ENCODE measurements around the gene LRP2.
A peak's percentile ranks its signal among the peaks of the same experiment; 100 is the strongest.
"Not testable (repeated sequence)": the region's sequence is repeated elsewhere in the genome, so short reads cannot be mapped to it uniquely, and the experiment has no call there.

The LRP2 gene

GRCh38 chr2:169362118-169362893 is at the start of gene LRP2:
LRP2 (minus strand) TSS chr2:169362534; CDS start chr2:169362399, 135 bp downstream.
- peak in 39 of 42 donors; percentile 4 to 72 (median 46) for DNase-seq

DNA sequence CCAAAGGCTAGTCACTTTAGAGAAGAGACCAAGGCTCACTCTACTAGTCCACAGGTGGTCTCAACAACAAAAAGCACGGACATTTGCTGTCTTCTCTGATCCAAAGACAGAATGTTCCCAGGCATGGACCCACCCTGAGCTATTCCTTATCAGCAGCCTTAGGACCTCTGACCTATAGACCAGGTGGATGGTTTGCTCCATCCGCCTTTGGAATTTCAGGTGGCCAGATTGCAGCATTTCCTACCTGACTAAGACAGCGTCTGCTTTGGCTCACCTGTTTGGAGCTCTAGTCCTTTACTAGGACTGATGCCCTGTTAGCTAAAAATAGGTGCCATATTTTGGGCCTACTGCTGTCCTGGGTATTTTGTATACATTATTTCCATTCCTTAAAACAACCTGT is 44.6 kb upstream of the LRP2 start:
- intact Hi-C loops (cut with DNase I) = no loop called here
- DNase-seq = no peak

More at GRCh38 chr2:169362118-169362893, at the start of gene LRP2:
- intact Hi-C loops (cut with DNase I) = no loop called here

- not testable (repeated sequence) for DNase-seq
- intact Hi-C loops (cut with DNase I) = loop anchor here (10.0 kb wide), 1 partner anchor 295 kb away; no protein-coding TSS in a partner anchor
These were observed 37.2 kb upstream of the LRP2 start for GRCh38 chr2:169399491-169399890.

DNA sequence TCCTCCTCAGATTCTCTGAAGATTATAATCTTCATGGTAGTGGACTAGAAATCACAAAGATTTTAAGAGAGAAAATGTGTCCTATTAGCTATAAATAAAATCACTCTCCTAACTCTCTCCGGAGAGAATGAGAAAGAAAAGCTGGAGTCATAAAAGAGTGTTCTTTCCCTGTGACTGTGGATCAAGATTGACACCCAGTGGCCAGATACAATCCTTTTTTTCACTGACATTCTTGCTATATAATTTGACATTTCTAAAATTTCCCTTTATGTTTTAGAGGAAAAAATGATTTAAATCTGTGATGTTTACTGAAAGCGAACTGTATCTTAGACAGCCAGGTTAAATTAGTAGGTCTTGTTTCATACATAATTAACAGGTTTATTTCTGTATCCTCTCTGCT is 35.4 kb upstream of the LRP2 start:
- intact Hi-C loops (cut with DNase I) = loop anchor here (10.0 kb wide), 1 partner anchor 293 kb away; no protein-coding TSS in a partner anchor
- DNase-seq = peak in 5 of 42 donors; percentile 4 to 35 (median 18)

DNA sequence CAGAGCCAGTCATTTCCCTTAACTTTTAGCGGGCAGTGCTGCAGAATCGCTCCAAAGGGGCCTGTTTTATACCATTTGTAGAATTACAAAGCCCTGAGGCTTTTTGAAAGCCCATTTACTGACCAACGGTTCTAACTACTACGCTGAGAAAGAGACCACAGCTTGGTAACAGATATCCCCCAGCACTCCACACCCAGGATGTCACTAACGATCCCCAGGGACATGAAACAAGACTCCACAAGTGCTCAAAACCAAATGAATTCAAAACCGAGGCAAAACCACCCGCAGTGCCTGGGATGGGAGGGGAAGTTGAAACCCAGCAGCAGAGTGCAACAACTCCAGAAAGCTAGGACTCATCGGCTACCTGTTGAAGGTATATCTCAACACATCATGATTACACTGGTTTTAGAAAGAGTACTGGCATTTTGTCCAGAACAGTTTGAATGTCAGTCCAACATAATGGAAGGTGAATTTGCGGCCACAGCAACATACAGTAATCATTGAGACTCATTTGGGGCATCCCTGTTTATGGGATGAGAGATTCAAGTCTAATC is 33.6 kb upstream of the LRP2 start:
- intact Hi-C loops (cut with DNase I) = loop anchor here (10.0 kb wide), 1 partner anchor 291 kb away; no protein-coding TSS in a partner anchor
- no peak for DNase-seq

GRCh38 chr2:169393068-169393590 is 30.8 kb upstream of the LRP2 start:
- intact Hi-C loops (cut with DNase I) = loop anchor here (10.0 kb wide), 1 partner anchor 288 kb away; no protein-coding TSS in a partner anchor

DNA sequence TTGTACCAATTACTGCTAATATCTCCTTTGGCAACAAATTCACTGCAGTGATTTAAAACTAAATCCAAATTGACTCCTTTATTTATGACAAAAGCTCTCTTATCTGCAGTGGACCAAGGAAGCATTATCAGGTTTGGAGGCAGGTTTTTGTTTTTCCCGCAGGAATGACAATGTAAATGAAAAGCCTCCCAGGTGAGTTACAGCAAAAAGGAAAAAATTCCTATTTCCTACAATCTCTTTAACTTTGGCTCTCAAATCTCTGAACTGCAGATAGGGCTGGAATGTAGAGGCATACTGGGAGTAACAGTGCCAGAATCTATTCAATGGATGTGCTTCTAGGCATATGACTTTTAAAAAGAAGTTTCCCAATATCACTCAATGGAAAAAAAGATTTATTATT is 28.9 kb upstream of the LRP2 start:
- DNase-seq = no peak
- intact Hi-C loops (cut with DNase I) = loop anchor here (10.0 kb wide), 1 partner anchor 286 kb away; no protein-coding TSS in a partner anchor

More at GRCh38 chr2:169393068-169393590, 30.8 kb upstream of the LRP2 start:
- DNase-seq = no peak

- intact Hi-C loops (cut with DNase I) = no loop called here
These were observed 25.8 kb upstream of the LRP2 start for GRCh38 chr2:169388161-169388560.

DNA sequence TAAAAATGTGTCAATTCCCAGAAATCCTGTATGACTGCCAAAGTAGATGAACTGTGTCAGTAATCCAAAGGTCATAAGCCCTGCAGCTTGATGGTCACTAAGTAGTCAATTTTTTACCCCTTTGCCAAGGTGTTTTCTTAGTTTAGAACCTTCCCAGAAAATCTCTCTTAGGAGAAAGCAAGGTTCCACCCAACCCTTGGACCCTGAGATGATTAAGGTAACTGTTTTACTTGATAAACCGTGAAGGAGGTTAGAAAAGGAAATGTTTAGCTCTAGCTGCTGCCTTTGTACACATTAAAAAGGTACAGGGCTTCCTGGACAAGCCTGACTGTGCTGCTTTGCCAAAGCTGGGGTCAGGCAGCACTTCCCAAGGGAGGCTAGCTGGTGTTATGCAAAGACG is 24.4 kb upstream of the LRP2 start:
- DNase-seq = no peak
- intact Hi-C loops (cut with DNase I) = no loop called here

More at GRCh38 chr2:169388161-169388560, 25.8 kb upstream of the LRP2 start:
- DNase-seq = no peak

- intact Hi-C loops (cut with DNase I) = no loop called here
- no peak for DNase-seq
These were observed 22.5 kb upstream of the LRP2 start for GRCh38 chr2:169384816-169385215.

DNA sequence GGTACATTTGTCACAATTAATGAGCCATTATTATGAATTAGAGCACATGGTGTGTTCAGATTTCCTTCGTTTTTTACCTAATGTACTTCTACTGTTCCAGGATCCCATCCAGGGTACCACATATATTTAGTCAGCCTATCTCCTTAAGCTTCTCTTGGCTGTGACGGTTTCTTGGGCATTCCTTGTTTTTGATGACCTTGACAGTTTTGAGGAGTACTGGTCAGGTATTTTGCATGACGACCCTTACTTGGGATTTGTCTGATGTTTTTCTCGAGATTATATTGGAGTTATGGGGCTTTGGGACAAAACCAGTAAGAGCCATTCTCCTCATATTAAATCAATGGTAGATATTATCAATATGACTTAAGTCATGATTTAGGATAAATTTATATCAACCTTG is 10.2 kb upstream of the LRP2 start:
- DNase-seq = no peak
- intact Hi-C loops (cut with DNase I) = no loop called here

- intact Hi-C loops (cut with DNase I) = no loop called here
- DNase-seq = no peak
These were observed 3.7 kb upstream of the LRP2 start for GRCh38 chr2:169366066-169366465.

- intact Hi-C loops (cut with DNase I) = no loop called here
- no peak for DNase-seq
These were observed 2.7 kb upstream of the LRP2 start for GRCh38 chr2:169365029-169365480.

GRCh38 chr2:169363560-169364150 is 1.3 kb upstream of the LRP2 start:
- intact Hi-C loops (cut with DNase I) = no loop called here
- peak in 35 of 42 donors; percentile 8 to 65 (median 34) for DNase-seq

DNA sequence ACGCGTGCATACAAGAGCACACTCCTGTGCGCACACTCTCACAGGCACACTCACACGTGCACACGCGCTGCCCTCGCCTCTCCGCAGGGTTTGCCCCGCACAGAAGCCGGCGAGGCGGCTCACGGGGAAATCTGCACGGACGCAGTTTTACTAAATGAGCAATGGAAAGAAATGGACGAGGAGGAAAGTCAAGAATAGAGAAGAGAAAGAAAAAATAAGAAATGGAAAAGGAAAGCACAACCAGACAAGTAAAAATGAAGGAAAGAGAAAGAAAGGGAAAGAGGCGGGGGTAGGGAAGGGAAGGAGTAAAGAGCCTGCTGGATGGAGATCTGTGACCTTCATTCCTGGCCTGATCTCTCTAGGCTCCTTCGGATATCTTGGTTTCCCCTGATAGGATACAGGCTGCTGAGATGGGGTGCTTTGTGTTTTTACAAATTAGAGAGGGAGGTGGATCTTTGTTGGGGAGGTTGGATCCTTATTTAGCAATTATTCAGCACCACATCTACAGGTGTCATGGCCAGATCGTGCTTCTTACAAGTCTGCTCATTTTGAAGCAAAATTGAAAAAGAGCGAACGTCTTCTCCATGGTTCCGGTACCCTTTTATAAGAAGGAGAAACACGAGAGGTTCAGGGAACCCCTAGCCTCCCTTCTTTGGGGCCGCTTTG is 693 bp upstream of the LRP2 start:
- intact Hi-C loops (cut with DNase I) = no loop called here
- DNase-seq = peak in 2 of 42 donors; percentile 4 to 15

GRCh38 chr2:169361706-169362117 is 622 bp downstream of the LRP2 start:
- peak in 34 of 42 donors; percentile 7 to 70 (median 44) for DNase-seq
- intact Hi-C loops (cut with DNase I) = no loop called here

- DNase-seq = peak in 14 of 42 donors; percentile 4 to 53 (median 24)
- intact Hi-C loops (cut with DNase I) = no loop called here
These were observed 1.2 kb downstream of the LRP2 start for GRCh38 chr2:169360984-169361705.

DNA sequence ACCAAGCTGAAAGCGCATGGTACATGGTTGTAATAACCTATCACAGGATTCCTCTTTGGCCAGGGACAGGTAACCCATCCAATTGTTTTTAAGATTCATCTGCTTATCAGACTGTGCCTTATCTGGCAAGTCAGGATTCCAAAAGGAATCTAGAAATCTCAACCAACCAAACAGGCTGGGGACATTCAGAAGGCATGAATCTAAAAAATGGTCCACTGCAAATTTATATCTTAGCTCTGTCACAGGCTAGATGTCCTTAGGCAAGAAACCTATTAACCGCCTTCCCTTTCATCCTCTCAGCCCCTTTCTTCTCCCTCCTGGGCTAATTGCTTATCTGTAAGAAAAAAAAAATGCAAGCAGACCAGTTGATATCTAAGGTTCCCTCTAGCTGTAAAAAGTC is 4.3 kb downstream of the LRP2 start:
- no peak for DNase-seq
- intact Hi-C loops (cut with DNase I) = no loop called here

Measured in head of caudate nucleus (tissue), 42 donors.